Measurements from ENCODE around the gene VPS51.

DNA sequence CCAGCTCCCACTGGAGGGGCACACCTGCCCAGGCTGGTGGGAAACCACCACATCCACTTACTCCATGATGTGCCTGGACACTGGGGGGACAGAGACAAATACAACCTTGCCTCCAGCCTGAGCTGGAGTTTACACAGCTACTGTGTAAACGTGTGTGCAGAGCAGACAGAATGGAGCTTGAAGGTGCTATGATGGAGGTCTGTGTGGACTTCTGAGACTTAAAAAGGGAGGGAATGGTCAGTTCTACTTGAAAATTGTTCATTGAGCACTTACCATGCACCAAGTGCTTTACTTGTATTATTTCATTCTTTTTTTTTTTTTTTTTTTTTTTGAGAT is 23.4 kb upstream of the VPS51 start:
- no peak for TF ChIP-seq CTCF (IDR thresholded peaks at IDR 0.05)
- TF ChIP-seq POLR2A (IDR thresholded peaks at IDR 0.05): no peak
